ENCODE results near the gene SMIM1. TPM values are rescaled to one million over a fixed set of nuclear protein-coding genes. Genes with fewer than 3 reads are reported as not detected.

Gene SMIM1
- total and polyA plus RNA-seq, 9 of the 15 experiments (the other 6 are each of a cell fraction or from before 2014, with no cell fraction given) = 2.3 to 125 (median 24.3) TPM

GRCh38 chr1:3805038-3805437 is 32.5 kb downstream of the SMIM1 start (continued):
- TF ChIP-seq SMC3 (conservative IDR thresholded peaks at IDR 0.05; ENCODE audit: insufficient read depth, low read depth, low read length) (no peak), ATF1 (CRISPR knock-in tag; IDR thresholded peaks at IDR 0.05) (no peak), ATF1 (tag; IDR thresholded peaks at IDR 0.05) (no peak), ZNF77 (CRISPR knock-in tag; IDR thresholded peaks at IDR 0.05) (no peak), DNMT1 (IDR thresholded peaks at IDR 0.05) (no peak), MXD1 (CRISPR knock-in tag; IDR thresholded peaks at IDR 0.05; ENCODE audit: borderline replicate concordance, poor library complexity, severe bottlenecking) (no peak), KLF10 (CRISPR knock-in tag; IDR thresholded peaks at IDR 0.05) (no peak), POLR2A (conservative IDR thresholded peaks at IDR 0.05) (no peak), ZNF507 (tag; conservative IDR thresholded peaks at IDR 0.05) (no peak), FOXJ2 (tag; IDR thresholded peaks at IDR 0.05) (0 out of 2 replicates have a peak, but pooled peaks have one; percentile 29)
- TF ChIP-seq, protein P1, sequence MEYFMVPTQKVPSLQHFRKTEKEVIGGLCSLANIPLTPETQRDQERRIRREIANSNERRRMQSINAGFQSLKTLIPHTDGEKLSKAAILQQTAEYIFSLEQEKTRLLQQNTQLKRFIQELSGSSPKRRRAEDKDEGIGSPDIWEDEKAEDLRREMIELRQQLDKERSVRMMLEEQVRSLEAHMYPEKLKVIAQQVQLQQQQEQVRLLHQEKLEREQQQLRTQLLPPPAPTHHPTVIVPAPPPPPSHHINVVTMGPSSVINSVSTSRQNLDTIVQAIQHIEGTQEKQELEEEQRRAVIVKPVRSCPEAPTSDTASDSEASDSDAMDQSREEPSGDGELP (CRISPR knock-in tag; IDR thresholded peaks at IDR 0.05; ENCODE audit: borderline replicate concordance) = peak; percentile 71

- ATAC-seq = peak; percentile 66
- no peak overlapping the region for H3K4me3 ChIP-seq
- H3K27me3 ChIP-seq (ENCODE audit: control insufficient read depth in 2 of 2, insufficient read depth in 2 of 2, low read length in 2 of 2) = no peaks in the 10 kb centered on the region
- no peak overlapping the region for H3K27ac ChIP-seq (ENCODE audit: extremely low read depth, low read depth, low read length)
- no peaks in the 10 kb centered on the region for H3K36me3 ChIP-seq (ENCODE audit: control insufficient read depth, insufficient read depth, low read length)
- intact Hi-C loops (cut with micrococcal nuclease) = no loop called here
- peak; percentile 58 for FAIRE-seq
- H3K79me2 ChIP-seq (ENCODE audit: control insufficient read depth, insufficient read depth, low read length) = no peaks in the 10 kb centered on the region
- WGBS (ENCODE audit: insufficient coverage, low coverage, missing lambda C conversion rate) = 3% methylated on average over 5 of the region's 5 CpGs
- H4K20me1 ChIP-seq (replicated peaks; ENCODE audit: control insufficient read depth, insufficient read depth, low read length) = no peaks in the 10 kb centered on the region
- peak; percentile 68 to 86 (median 70) for DNase-seq (ENCODE audit: extremely low read depth in 1 of 4, low spot score in 3 of 4)
- 0 out of 4 replicates have a peak overlapping the region, but pooled peaks of 1 of the 2 experiments have one; percentile 2 for H3K9ac ChIP-seq (ENCODE audit: insufficient read depth in 1 of 2, low read depth in 2 of 2, low read length in 2 of 2)
- ChIA-PET POLR2A (interaction anchor here (0.6 to 1.2 kb wide), 4 partner anchors 12 to 77 kb away, joined by 3 to 5 read pairs (median 4); partner anchors contain the start of gene LRRC47), CTCF (ENCODE audit: low intra/inter-chr PET ratio) (interaction anchor here (0.6 kb wide), 1 partner anchor 112 kb away, joined by 3 read pairs; no protein-coding TSS in a partner anchor)
- H3K9me3 ChIP-seq (replicated peaks; ENCODE audit: control insufficient read depth, insufficient read depth, low read depth, low read length) = no peaks in the 10 kb centered on the region
- peaks cover 22 to 38% of the 10 kb centered on the region in 2 experiments for H3K4me1 ChIP-seq (replicated peaks in 1 of 2; ENCODE audit: control insufficient read depth in 2 of 2, insufficient read depth in 2 of 2, low read length in 2 of 2)
- no peaks in the 10 kb centered on the region for H3K9me1 ChIP-seq (ENCODE audit: control insufficient read depth, insufficient read depth, low read length)
- peak overlapping the region; percentile 57; the same call in 1 of the 2 replicates for H3K4me2 ChIP-seq (ENCODE audit: insufficient read depth, low read length)
- in situ Hi-C loops (cut with MboI) = no loop called here
- peak overlapping the region; percentile 2; the same call in 1 of the 2 replicates for H2AFZ ChIP-seq (ENCODE audit: low read depth, low read length)
- BruUV-seq (replicated peaks) = no TSS peak
- TF ChIP-seq CREM (IDR thresholded peaks at IDR 0.05; ENCODE audit: low read depth) (peak; percentile 55; the same call in 1 of the 2 replicates), KDM1A (IDR thresholded peaks at IDR 0.05) (peak; percentile 79 to 84), ASH1L (IDR thresholded peaks at IDR 0.05; ENCODE audit: borderline replicate concordance, low read depth, partially characterized antibody) (no peak), ZFPM2 (CRISPR knock-in tag; IDR thresholded peaks at IDR 0.05) (no peak), ZC3H11A (IDR thresholded peaks at IDR 0.05; ENCODE audit: low read depth, low read length) (no peak), HDGF (IDR thresholded peaks at IDR 0.05) (no peak), KDM5B (IDR thresholded peaks at IDR 0.05; ENCODE audit: insufficient replicate concordance, low read depth, low read length) (no peak), HDAC1 (IDR thresholded peaks at IDR 0.05) (peak in 1 of 2 experiments; percentile 45; a peak in 2 of 4 replicates)
- TF ChIP-seq, protein P2, sequence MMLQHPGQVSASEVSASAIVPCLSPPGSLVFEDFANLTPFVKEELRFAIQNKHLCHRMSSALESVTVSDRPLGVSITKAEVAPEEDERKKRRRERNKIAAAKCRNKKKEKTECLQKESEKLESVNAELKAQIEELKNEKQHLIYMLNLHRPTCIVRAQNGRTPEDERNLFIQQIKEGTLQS (IDR thresholded peaks at IDR 0.05) = peak; percentile 25; the same call in 1 of the 2 replicates
- TF ChIP-seq, protein P2 (CRISPR knock-in tag; conservative IDR thresholded peaks at IDR 0.05) = no peak
- TF ChIP-seq, protein P3, sequence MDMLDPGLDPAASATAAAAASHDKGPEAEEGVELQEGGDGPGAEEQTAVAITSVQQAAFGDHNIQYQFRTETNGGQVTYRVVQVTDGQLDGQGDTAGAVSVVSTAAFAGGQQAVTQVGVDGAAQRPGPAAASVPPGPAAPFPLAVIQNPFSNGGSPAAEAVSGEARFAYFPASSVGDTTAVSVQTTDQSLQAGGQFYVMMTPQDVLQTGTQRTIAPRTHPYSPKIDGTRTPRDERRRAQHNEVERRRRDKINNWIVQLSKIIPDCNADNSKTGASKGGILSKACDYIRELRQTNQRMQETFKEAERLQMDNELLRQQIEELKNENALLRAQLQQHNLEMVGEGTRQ (CRISPR knock-in tag; IDR thresholded peaks at IDR 0.05) = no peak
Measured at GRCh38 chr1:3807769-3808168, 35.2 kb downstream of the SMIM1 start.
